Measurements from ENCODE around the gene LMCD1. TPM values are rescaled to one million over a fixed set of nuclear protein-coding genes. Genes with fewer than 3 reads are reported as not detected.

Gene LMCD1
- total RNA-seq, 1 donor from 2014 or later, result 69.0 TPM

- no peak for DNase-seq (ENCODE audit: low read depth)
- no peak for TF ChIP-seq CTCF (conservative IDR thresholded peaks at IDR 0.05; ENCODE audit: low read depth, low read length)
- H3K4me3 ChIP-seq (ENCODE audit: low read depth, low read length), result no peak overlapping the region
These were observed 13.2 kb upstream of the LMCD1 start for GRCh38 chr3:8488411-8488810.

- no peak for TF ChIP-seq CTCF (conservative IDR thresholded peaks at IDR 0.05; ENCODE audit: low read depth, low read length)
- DNase-seq (ENCODE audit: low read depth), result no peak
- no peak overlapping the region for H3K4me3 ChIP-seq (ENCODE audit: low read depth, low read length)
These were observed 12.7 kb upstream of the LMCD1 start for GRCh38 chr3:8488877-8489276.

- H3K4me3 ChIP-seq (ENCODE audit: low read depth, low read length), result no peak overlapping the region
- TF ChIP-seq CTCF (conservative IDR thresholded peaks at IDR 0.05; ENCODE audit: low read depth, low read length), result no peak
- no peak for DNase-seq (ENCODE audit: low read depth)
These were observed 12.3 kb upstream of the LMCD1 start for GRCh38 chr3:8489278-8489792.

- no peak overlapping the region for H3K4me3 ChIP-seq (ENCODE audit: low read depth, low read length)
- DNase-seq (ENCODE audit: low read depth), result peak; percentile 83
- no peak for TF ChIP-seq CTCF (conservative IDR thresholded peaks at IDR 0.05; ENCODE audit: low read depth, low read length)
These were observed 11.5 kb upstream of the LMCD1 start for GRCh38 chr3:8490079-8490552.

GRCh38 chr3:8491271-8492144 is 10.1 kb upstream of the LMCD1 start:
- no peak for DNase-seq (ENCODE audit: low read depth)
- no peak overlapping the region for H3K4me3 ChIP-seq (ENCODE audit: low read depth, low read length)
- TF ChIP-seq CTCF (conservative IDR thresholded peaks at IDR 0.05; ENCODE audit: low read depth, low read length), result no peak

GRCh38 chr3:8492744-8493511 is 8.7 kb upstream of the LMCD1 start:
- no peak overlapping the region for H3K4me3 ChIP-seq (ENCODE audit: low read depth, low read length)
- TF ChIP-seq CTCF (conservative IDR thresholded peaks at IDR 0.05; ENCODE audit: low read depth, low read length), result no peak
- DNase-seq (ENCODE audit: low read depth), result no peak

Data from epithelial cell of proximal tubule (primary cell).